ENCODE results near the gene ALAS2.
A peak's percentile ranks its signal among the peaks of the same experiment; 100 is the strongest.
"Not testable (repeated sequence)": the region's sequence is repeated elsewhere in the genome, so short reads cannot be mapped to it uniquely, and the experiment has no call there.

The ALAS2 gene

DNA sequence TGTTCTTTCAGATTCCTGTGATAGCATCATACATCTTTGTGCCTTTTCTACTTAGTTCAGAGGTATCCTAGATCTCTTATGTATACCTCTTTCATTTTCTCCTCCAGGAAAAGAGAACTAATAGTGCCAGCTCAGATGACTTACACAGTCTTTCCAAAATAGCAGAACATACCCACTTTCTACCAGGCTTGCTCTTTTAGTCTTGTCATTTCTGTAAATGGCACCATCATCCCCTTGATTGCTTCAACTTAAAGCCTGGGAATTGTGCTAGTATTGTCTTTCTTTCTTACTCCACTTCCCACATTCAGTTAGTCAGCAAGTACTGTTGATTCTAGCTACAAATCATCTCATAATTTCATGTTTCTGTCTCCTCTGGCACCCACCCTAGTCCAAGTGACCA, 25.5 kb downstream of the ALAS2 start:
- no peak for DNase-seq

DNA sequence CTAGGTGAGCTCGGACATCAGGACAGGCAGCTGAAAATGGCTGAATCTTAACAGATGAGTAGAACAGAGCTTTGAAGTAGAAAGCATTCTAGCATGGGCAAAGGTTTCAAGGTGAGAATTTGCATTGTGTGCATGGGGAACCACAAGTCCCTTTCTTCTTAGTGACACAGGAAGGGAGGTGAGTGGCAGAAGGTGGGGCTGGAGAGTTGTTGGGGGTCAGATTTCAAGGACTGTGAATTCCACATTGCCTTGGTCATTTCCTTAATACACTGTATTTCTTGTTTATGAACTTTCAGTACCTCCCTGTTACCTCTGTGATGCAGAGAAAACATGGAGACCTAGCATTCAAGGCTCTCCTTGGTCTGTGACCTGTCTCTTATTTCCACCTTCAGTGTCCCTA, 26.5 kb downstream of the ALAS2 start:
- no peak for DNase-seq

GRCh38 chrX:54999717-55000598, 30.8 kb downstream of the ALAS2 start, which contains the start of gene APEX2:
APEX2 (plus strand) TSS chrX:55000363; CDS start chrX:55000423, 60 bp downstream.
- peak; percentile 38 to 92 (median 77) for DNase-seq

GRCh38 chrX:54995621-54996020, 35.2 kb downstream of the ALAS2 start:
- no peak for DNase-seq

DNA sequence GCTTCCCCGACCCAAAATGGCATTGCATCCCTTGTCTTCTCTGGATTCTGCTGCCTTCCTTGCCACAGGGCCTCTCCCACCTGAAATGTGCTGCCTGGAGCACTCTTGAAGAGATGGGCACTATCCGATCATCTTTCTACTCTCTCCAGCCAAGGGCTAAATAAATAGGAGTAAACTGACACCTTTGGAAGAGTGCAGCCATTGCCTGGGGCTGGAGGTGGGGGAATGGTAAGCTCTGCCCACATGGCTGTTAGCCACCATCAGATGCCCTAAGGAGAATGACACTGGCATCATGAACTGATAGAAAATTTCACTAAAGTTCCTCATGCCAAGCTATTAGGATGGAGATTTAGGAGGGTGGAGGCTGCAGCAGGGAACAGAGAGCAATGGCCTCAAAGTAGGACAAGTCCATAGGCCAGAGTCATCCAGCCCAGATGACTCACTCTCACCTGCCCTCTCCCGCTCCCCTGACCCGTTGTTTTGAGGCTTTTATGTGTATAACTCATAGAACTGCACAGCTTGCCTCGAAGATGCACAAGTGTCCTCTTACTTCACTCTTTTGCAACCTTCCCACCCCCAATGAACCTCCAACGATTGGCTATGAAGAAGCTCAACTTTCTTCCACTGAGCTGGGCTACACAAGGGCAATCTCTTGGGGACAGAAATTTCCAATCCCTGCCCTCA, 36.0 kb downstream of the ALAS2 start:
- no peak for DNase-seq

DNA sequence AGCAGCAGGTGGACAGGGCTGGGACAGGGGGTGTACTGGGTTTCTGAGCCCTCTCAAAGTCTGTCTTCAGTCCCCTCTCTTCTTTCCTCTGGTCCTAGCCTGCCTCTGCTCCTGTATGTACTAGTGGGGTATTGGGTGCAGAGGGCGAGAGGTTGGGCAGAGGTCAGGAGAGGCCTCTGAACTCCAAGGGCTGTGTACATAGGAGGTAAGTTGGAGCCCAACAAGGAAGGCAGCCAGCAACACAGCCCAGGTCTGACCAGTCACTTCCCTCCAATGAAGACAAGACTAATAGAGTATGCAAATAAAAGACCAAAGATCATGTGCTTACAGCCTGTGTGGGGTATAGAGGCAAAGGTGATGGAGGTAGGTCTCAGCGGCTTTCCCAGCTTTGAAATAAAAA, 36.7 kb downstream of the ALAS2 start, which contains the start of gene PFKFB1:
PFKFB1 (minus strand) TSS at position 90 of the 400 bp plus-strand sequence. CDS start 181 bp downstream, outside the sequence.
- DNase-seq: no peak

DNA sequence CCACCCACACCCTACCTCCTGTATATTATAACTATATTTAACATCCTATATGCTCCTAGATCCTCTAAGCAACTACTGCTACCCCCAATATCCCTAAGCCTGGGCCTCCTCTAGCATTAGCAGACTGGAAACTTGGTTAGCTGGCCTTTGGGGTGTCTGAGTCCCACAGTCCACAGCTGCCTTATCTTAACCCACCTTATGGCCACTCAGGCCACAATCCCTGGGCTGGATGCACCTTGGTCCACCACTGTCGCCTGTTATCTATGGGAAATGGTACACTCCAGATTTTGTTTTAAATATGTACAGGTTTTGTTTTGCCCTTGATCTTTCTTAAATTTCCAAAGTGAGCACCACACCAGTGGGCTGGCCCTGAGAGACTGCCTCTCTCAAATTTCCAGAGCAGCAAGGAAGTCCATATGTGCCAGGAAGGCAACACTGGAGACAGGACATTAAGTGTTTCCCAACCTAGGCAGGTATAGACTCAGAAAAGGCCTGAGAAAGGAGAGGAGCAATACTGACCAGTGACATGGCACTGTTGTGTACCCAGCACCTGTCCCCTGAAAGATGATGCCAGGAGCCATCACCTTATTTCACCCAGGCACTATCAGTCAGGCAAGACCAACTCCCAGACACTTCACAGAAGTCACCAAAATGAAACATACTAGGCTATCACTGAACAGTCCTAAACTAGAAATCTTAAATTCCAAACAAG, 37.7 kb downstream of the ALAS2 start:
- no peak for DNase-seq

- DNase-seq: no peak
Measured at GRCh38 chrX:54991706-54992105, 39.1 kb downstream of the ALAS2 start.

DNA sequence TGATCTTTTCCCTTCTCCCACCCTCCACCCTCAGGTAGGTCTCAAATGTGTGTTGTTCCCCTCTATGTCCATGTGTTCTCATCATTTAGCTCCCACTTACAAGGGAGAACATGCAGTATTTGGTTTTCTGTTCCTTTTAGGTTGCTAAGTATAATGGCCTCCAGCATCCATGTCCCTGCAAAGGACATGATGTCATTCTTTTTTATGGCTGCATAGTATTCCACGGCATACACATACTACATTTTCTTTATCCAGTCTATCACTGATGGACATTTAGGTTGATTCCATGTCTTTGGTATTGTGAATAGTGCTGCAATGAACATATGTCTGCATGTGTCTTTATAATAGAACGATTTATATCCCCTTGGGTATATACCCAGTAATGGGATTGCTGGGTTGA, 47.5 kb downstream of the ALAS2 start:
- DNase-seq: not testable (repeated sequence)

DNA sequence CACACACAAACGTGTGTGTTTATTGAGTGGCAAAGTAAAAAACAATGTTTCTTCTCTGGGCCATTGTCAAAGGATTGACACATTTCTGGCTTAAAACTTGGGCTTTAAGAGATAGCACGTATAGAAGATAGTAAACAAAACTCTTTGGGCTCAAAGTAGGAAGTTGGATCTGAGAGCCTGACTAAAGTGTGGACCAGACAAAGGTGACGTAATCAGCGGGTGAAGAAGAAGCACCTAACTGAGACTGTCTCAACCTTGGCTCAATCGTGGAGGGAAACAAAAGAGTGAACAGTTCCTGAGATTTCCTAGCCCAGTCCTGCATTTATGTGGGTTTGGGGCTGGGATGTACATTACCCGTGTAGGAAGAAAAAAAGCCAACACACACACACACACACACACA, 50.4 kb downstream of the ALAS2 start:
- DNase-seq: no peak

- DNase-seq: no peak
Measured at GRCh38 chrX:54979432-54979831, 51.3 kb downstream of the ALAS2 start.

DNA sequence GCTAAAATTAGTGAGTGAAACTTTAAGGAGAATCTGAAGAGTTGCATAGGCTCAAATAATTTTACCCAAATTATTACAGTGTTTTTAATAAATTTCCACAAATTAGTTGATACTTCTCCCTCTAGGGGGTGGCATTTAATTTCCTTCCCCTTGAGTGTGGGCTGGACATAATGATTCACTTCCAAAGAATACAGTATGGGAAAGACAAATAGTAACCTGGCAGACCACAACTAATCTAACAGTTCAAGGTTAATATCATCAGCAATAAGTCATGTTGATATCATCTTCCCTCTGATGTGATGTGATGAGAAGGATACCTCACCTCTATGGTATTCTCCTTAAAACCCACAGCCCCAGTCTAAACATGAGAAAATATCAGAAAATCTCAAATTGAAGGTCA, 52.3 kb downstream of the ALAS2 start:
- no peak for DNase-seq

- DNase-seq: no peak
Measured at GRCh38 chrX:54977387-54977786, 53.4 kb downstream of the ALAS2 start.

DNA sequence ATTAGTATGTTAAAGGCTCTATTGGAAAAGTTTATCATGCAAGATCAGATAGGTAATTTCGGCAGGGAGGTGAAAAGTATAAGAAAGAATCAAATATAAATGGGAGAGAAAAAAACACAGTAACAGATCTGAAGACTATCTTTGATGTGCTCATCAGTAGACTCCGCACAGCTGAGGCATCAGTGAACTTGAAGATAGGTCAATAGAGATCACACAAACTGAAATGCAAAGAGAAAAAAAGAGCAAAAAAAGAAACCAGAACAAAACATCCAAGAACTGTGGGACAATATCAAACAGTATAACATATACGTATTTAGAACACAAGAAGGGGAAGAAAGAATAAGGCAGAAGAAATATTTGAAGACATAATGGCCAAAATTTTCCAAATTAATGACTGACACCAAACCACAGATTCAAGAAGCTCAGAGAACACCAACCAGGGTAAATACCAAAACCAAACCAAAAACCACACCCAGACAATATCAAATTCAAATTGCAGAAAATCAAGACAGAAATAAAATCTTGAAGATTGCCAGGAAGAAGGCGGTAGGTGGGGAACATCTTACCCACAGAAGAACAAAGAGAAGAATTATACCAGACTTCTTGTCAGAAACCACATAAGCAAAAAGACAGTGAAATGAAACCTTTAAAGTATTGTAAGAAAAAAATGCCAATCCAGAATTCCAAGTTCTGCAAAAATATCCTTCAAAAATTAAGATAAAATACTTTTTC, 65.8 kb downstream of the ALAS2 start:
- no peak for DNase-seq

DNA sequence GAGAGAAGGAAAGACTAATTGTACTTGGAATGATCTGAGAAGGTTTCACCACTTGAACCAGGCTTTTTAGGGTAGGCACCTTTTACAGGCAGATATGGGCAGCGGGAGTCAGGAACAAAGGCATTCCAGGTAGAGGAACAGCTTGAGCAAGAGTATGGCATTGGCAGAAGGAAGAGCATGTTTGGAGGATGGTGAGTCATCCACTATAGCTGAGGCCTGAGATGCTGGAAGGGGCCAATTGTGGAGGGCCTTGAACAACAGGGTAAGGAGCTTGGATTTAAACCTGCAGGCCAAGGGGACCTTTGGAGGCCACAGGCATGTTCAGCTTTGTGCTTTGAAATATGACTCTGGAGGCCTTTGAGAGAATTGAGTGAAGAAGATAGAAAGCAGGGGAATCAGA, 69.0 kb downstream of the ALAS2 start:
- DNase-seq: no peak

All from hypothalamus (tissue), 51 donors.